H9 (cell line): ENCODE data around the gene PES1. TPM values are rescaled to one million over a fixed set of nuclear protein-coding genes. Genes with fewer than 3 reads are reported as not detected.

Experiments used
- DNase-seq: peaks from one replicate; pipeline ENCODE4 v3.0.0-alpha.2; 2017
- H2AFZ ChIP-seq: one replicate; pipeline ENCODE4 v1.6.1; 2013; ENCODE audit warnings: mild to moderate bottlenecking, low read length, control low read depth, moderate library complexity
- H2AK5ac ChIP-seq: 2 replicates; pipeline ENCODE4 v1.6.1; 2013; ENCODE audit warnings: low read length, control low read depth, mixed read lengths; ENCODE audit not compliant: insufficient read length
- H2BK120ac ChIP-seq: one replicate; pipeline ENCODE4 v1.6.1; 2013; ENCODE audit warnings: low read depth, mild to moderate bottlenecking, low read length, control low read depth, inconsistent platforms; ENCODE audit not compliant: poor library complexity, severe bottlenecking
- H2BK12ac ChIP-seq: 2 replicates; pipeline ENCODE4 v1.6.1; 2013; ENCODE audit warnings: low read length, control low read depth, mixed read lengths, low read depth; ENCODE audit not compliant: insufficient read length
- H2BK15ac ChIP-seq: 2 replicates; pipeline ENCODE4 v1.6.1; 2013; ENCODE audit warnings: low read depth, low read length, control low read depth
- H2BK20ac ChIP-seq: one replicate; pipeline ENCODE4 v1.6.1; 2013; ENCODE audit warnings: low read depth, mild to moderate bottlenecking, low read length, control low read depth, inconsistent platforms; ENCODE audit not compliant: poor library complexity, severe bottlenecking
- H2BK5ac ChIP-seq: 2 replicates; pipeline ENCODE4 v1.6.1; 2013; ENCODE audit warnings: low read length, control low read depth, mixed read lengths; ENCODE audit not compliant: insufficient read length
- H3K14ac ChIP-seq: 2 replicates; pipeline ENCODE4 v1.6.1; 2013; ENCODE audit warnings: low read length, control low read depth; ENCODE audit not compliant: insufficient read depth
- H3K18ac ChIP-seq: 2 replicates; pipeline ENCODE4 v1.6.1; 2013; ENCODE audit warnings: low read depth, mild to moderate bottlenecking, mixed read lengths, low read length, control low read depth; ENCODE audit not compliant: insufficient read length
- H3K23ac ChIP-seq: 2 replicates; pipeline ENCODE4 v1.6.1; 2013; ENCODE audit warnings: low read length, control low read depth, mixed read lengths, low read depth; ENCODE audit not compliant: insufficient read length
- H3K23me2 ChIP-seq: 2 replicates; pipeline ENCODE4 v1.6.1; 2013; ENCODE audit warnings: low read depth, mild to moderate bottlenecking, mixed read lengths, low read length, control low read depth; ENCODE audit not compliant: insufficient read length, poor library complexity, severe bottlenecking
- H3K27ac ChIP-seq: 2 replicates; pipeline ENCODE4 v1.5.1; 2013; ENCODE audit warnings: low read length, control low read depth, mixed read lengths, low read depth; ENCODE audit not compliant: insufficient read length
- H3K27me3 ChIP-seq: 2 replicates; pipeline ENCODE4 v1.6.1; 2013; ENCODE audit warnings: low read length, control low read depth, inconsistent platforms; ENCODE audit not compliant: insufficient read depth
- H3K4ac ChIP-seq: 2 replicates; pipeline ENCODE4 v1.6.1; 2013; ENCODE audit warnings: low read depth, mild to moderate bottlenecking, control low read depth, inconsistent platforms, low read length, moderate library complexity
- H3K4me1 ChIP-seq: 2 replicates; pipeline ENCODE4 v1.6.1; 2013; ENCODE audit warnings: low read length, control low read depth, inconsistent platforms; ENCODE audit not compliant: insufficient read depth
- H3K4me2 ChIP-seq: 2 replicates; pipeline ENCODE4 v1.6.1; 2013; ENCODE audit warnings: low read length, control low read depth, mixed read lengths; ENCODE audit not compliant: insufficient read length, insufficient read depth
- H3K56ac ChIP-seq: 2 replicates; pipeline ENCODE4 v1.6.1; 2013; ENCODE audit warnings: low read depth, mild to moderate bottlenecking, mixed read lengths, low read length, control low read depth; ENCODE audit not compliant: insufficient read length
- H3K79me1 ChIP-seq: 2 replicates; pipeline ENCODE4 v1.6.1; 2013; ENCODE audit warnings: low read depth, mild to moderate bottlenecking, moderate library complexity, low read length, control low read depth, inconsistent platforms; ENCODE audit not compliant: insufficient read depth, poor library complexity, severe bottlenecking
- H3K79me2 ChIP-seq: 2 replicates; pipeline ENCODE4 v1.6.1; 2013; ENCODE audit warnings: low read length, control low read depth, inconsistent platforms; ENCODE audit not compliant: insufficient read depth
- H3K9ac ChIP-seq: 2 replicates; pipeline ENCODE4 v1.6.1; 2013; ENCODE audit warnings: low read length, control low read depth, mixed read lengths; ENCODE audit not compliant: insufficient read length; ENCODE audit errors: extremely low read depth
- H3K9me3 ChIP-seq: one replicate; pipeline ENCODE4 v1.6.1; 2013; ENCODE audit warnings: low read depth, low read length, inconsistent platforms; ENCODE audit not compliant: control insufficient read depth
- H3T11ph ChIP-seq: one replicate; pipeline ENCODE4 v1.6.1; 2013; ENCODE audit warnings: mild to moderate bottlenecking, low read length, control low read depth, inconsistent platforms
- H4K20me1 ChIP-seq: one replicate; pipeline ENCODE4 v1.6.1; 2013; ENCODE audit not compliant: control insufficient read depth, insufficient read length, insufficient read depth
- H4K5ac ChIP-seq: 2 replicates; pipeline ENCODE4 v1.6.1; 2013; ENCODE audit warnings: low read depth, mild to moderate bottlenecking, mixed read lengths, low read length, control low read depth; ENCODE audit not compliant: insufficient read length
- H4K8ac ChIP-seq: replicated peaks from 2 replicates; pipeline ENCODE4 v1.6.1; 2013; ENCODE audit warnings: low read length, control low read depth, mixed read lengths, low read depth; ENCODE audit not compliant: insufficient read length
- H4K91ac ChIP-seq: 2 replicates; pipeline ENCODE4 v1.6.1; 2013; ENCODE audit warnings: low read depth, mild to moderate bottlenecking, moderate library complexity, mixed read lengths, low read length, control low read depth; ENCODE audit not compliant: insufficient read length
- H3K27ac Mint-ChIP-seq, 3 experiments: 2 replicates in 2 of 3; 3 replicates in 1 of 3; pipeline ENCODE4 v1.8.0; 2020 to 2021; ENCODE audit warnings: mixed read lengths in 3 of 3, mild to moderate bottlenecking in 1 of 3, moderate library complexity in 1 of 3
- H3K27me3 Mint-ChIP-seq: 2 replicates; pipeline ENCODE4 v1.8.0; 2021; ENCODE audit warnings: low read depth, mild to moderate bottlenecking, moderate library complexity, mixed read lengths
- H3K36me3 Mint-ChIP-seq, 3 experiments: 2 replicates in 2 of 3; 3 replicates in 1 of 3; pipeline ENCODE4 v1.8.0; 2020 to 2021; ENCODE audit warnings: low read depth in 3 of 3, mixed read lengths in 3 of 3; ENCODE audit not compliant: insufficient read depth in 1 of 3
- H3K4me1 Mint-ChIP-seq, 2 experiments: 2 replicates each; pipeline ENCODE4 v1.8.0; 2020; ENCODE audit warnings: mixed read lengths in 2 of 2
- H3K4me3 Mint-ChIP-seq, 2 experiments: 2 replicates in 1 of 2; 3 replicates in 1 of 2; pipeline ENCODE4 v1.8.0; 2020 to 2021; ENCODE audit warnings: mild to moderate bottlenecking in 2 of 2, mixed read lengths in 2 of 2, moderate library complexity in 1 of 2
- H3K9me3 Mint-ChIP-seq, 2 experiments: 2 replicates in 1 of 2; 3 replicates in 1 of 2; pipeline ENCODE4 v1.8.0; 2020; ENCODE audit warnings: mild to moderate bottlenecking in 2 of 2, mixed read lengths in 2 of 2, moderate library complexity in 1 of 2
- CTCF ChIP-seq: fragments of 200-600 bp; sonication (generic); conservative IDR thresholded peaks from 3 replicates; pipeline ENCODE4 v1.8.0; 2021; ENCODE audit warnings: antibody characterized with exemption, mild to moderate bottlenecking
- WGBS: extraction: QIAGEN DNeasy Blood & Tissue Kit; methylation state at CpG from one replicate; pipeline ENCODE4 v1.1.7; 2013; ENCODE audit warnings: missing lambda C conversion rate, low lambda C conversion rate, mixed read lengths; ENCODE audit not compliant: insufficient read length; ENCODE audit errors: extremely low coverage; 5-methylcytosine and 5-hydroxymethylcytosine counted together
- total RNA-seq: library from RNA; stranded (reverse); gene quantifications from 2 replicates; pipeline ENCODE4 v1.2.1, GENCODE V29; 2021

The PES1 gene
- total RNA-seq, 1 experiment from 2014 or later, result 133 TPM

GRCh38 chr22:30547188-30547587 is 44.5 kb downstream of the PES1 start:
- no peaks in the 10 kb centered on the region for H3K9me3 ChIP-seq
- H3K18ac ChIP-seq, result no peak overlapping the region
- Mint-ChIP-seq H3K27ac (no peak overlapping the region), H3K27me3 (peaks cover 27% of the 10 kb centered on the region), H3K36me3 (peaks cover 0 to 2% (median 0%) of the 10 kb centered on the region in 3 experiments; a peak in 1 of 7 replicates), H3K4me1 (peaks cover 4 to 21% of the 10 kb centered on the region in 2 experiments), H3K9me3 (no peaks in the 10 kb centered on the region; a peak in 1 of 5 replicates), H3K4me3 (no peak overlapping the region)
- H3K4ac ChIP-seq, result no peak overlapping the region
- no peak for DNase-seq
- H3K14ac ChIP-seq, result no peak overlapping the region
- no peak overlapping the region for H4K5ac ChIP-seq
- H2AK5ac ChIP-seq, result no peak overlapping the region
- no peak overlapping the region for H2BK15ac ChIP-seq
- H2AFZ ChIP-seq, result no peak overlapping the region
- H3K79me2 ChIP-seq, result no peaks in the 10 kb centered on the region
- H2BK20ac ChIP-seq, result no peak overlapping the region
- H3K4me2 ChIP-seq, result no peak overlapping the region
- H3K27ac ChIP-seq, result no peak overlapping the region
- no peak overlapping the region for H2BK12ac ChIP-seq
- no peaks in the 10 kb centered on the region for H3K79me1 ChIP-seq
- WGBS, result no CpG with 5 or more reads among the region's 4 CpGs
- H4K91ac ChIP-seq, result no peak overlapping the region
- no peak overlapping the region for H2BK120ac ChIP-seq
- no peak overlapping the region for H4K8ac ChIP-seq
- no peaks in the 10 kb centered on the region; the same call in 1 of the 2 replicates for H3K4me1 ChIP-seq
- H3K27me3 ChIP-seq, result no peaks in the 10 kb centered on the region; the same call in 1 of the 2 replicates
- no peak for TF ChIP-seq CTCF
- no peaks in the 10 kb centered on the region for H4K20me1 ChIP-seq
- H3K23me2 ChIP-seq, result no peaks in the 10 kb centered on the region
- no peak overlapping the region for H3K56ac ChIP-seq
- H3K23ac ChIP-seq, result no peak overlapping the region
- H3K9ac ChIP-seq, result no peak overlapping the region
- H2BK5ac ChIP-seq, result no peak overlapping the region
- H3T11ph ChIP-seq, result no peak overlapping the region
